ENCODE data around the gene FILIP1L.

Gene FILIP1L

GRCh38 chr3:100001083-100001482, 113.2 kb downstream of the FILIP1L start:
- Histone ChIP-seq H3K36me3 (ENCODE audit: control insufficient read depth in 4 of 4, insufficient read depth in 4 of 4, low read length in 3 of 4) (no peaks in the 10 kb centered on the region), H3K27me3 (replicated peaks in 2 of 5; ENCODE audit: control insufficient read depth in 4 of 5, insufficient read depth in 5 of 5, low read length in 4 of 5) (no peaks in the 10 kb centered on the region), H3K4me3 (ENCODE audit: control insufficient read depth in 1 of 7, extremely low read depth in 1 of 7, insufficient read depth in 4 of 7, low read depth in 2 of 7, low read length in 6 of 7) (no peak overlapping the region), H3K4me1 (ENCODE audit: control extremely low read depth in 1 of 4, control insufficient read depth in 4 of 4, insufficient read depth in 4 of 4, low read length in 3 of 4) (no peaks in the 10 kb centered on the region), H3K9me3 (ENCODE audit: control extremely low read depth in 1 of 5, control insufficient read depth in 4 of 5, insufficient read depth in 2 of 5, low read depth in 1 of 5, low read length in 4 of 5) (peaks cover 0 to 2% (median 0%) of the 10 kb centered on the region in 5 experiments), H3K27ac (ENCODE audit: insufficient read depth in 1 of 2, low read depth in 1 of 2, low read length in 2 of 2, poor library complexity in 1 of 2, severe bottlenecking in 2 of 2) (no peak overlapping the region)
- ChIA-PET POLR2A (no interaction called here), CTCF (no interaction called here)
- WGBS (ENCODE audit: insufficient coverage) = 73% methylated on average over 3 of the region's 3 CpGs
- no peak for DNase-seq

DNA sequence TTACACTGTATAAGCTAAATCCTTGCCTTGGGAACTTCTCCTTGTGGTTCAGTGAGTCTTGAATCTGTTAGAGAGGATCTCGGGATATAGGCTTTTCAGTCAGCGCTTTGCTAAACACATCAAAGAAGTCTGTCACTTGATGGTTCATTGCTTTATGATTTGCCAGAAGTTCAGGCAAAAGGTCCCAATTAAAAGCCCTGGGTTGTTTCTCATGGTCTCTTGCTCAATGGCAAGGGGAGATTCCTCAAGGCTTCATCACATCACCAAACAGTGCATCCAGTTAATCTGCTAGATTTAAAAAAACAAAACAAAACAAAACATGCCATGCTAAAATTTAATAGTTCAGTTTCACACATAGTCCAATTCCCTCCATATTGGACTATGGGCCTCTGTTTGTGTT, 114.8 kb downstream of the FILIP1L start:
- POLR2A ChIA-PET = no interaction called here
- no peaks in the 10 kb centered on the region for H3K27me3 ChIP-seq (replicated peaks in 2 of 5; ENCODE audit: control insufficient read depth in 4 of 5, insufficient read depth in 5 of 5, low read length in 4 of 5)
- H3K27ac ChIP-seq (ENCODE audit: insufficient read depth in 1 of 2, low read depth in 1 of 2, low read length in 2 of 2, poor library complexity in 1 of 2, severe bottlenecking in 2 of 2) = no peak overlapping the region
- peaks cover 0 to 2% (median 0%) of the 10 kb centered on the region in 4 experiments for H3K36me3 ChIP-seq (ENCODE audit: control insufficient read depth in 4 of 4, insufficient read depth in 4 of 4, low read length in 3 of 4)
- 100% methylated on average over 2 of the region's 2 CpGs for WGBS (ENCODE audit: insufficient coverage)
- H3K4me1 ChIP-seq (ENCODE audit: control extremely low read depth in 1 of 4, control insufficient read depth in 4 of 4, insufficient read depth in 4 of 4, low read length in 3 of 4) = no peaks in the 10 kb centered on the region
- DNase-seq = no peak
- H3K9me3 ChIP-seq (ENCODE audit: control extremely low read depth in 1 of 5, control insufficient read depth in 4 of 5, insufficient read depth in 2 of 5, low read depth in 1 of 5, low read length in 4 of 5) = peaks cover 0 to 7% (median 6%) of the 10 kb centered on the region in 5 experiments
- CTCF ChIA-PET = interaction anchor here (1.3 kb wide), 1 partner anchor 22 kb away, joined by 4 read pairs; no protein-coding TSS in a partner anchor
- H3K4me3 ChIP-seq (ENCODE audit: control insufficient read depth in 1 of 7, extremely low read depth in 1 of 7, insufficient read depth in 4 of 7, low read depth in 2 of 7, low read length in 6 of 7) = no peak overlapping the region

- CTCF ChIA-PET = interaction anchor here (0.7 kb wide), 1 partner anchor 40 kb away, joined by 3 read pairs; no protein-coding TSS in a partner anchor
- Histone ChIP-seq H3K36me3 (ENCODE audit: control insufficient read depth in 4 of 4, insufficient read depth in 4 of 4, low read length in 3 of 4) (peaks cover 0 to 2% (median 0%) of the 10 kb centered on the region in 4 experiments), H3K4me3 (ENCODE audit: control insufficient read depth in 1 of 7, extremely low read depth in 1 of 7, insufficient read depth in 4 of 7, low read depth in 2 of 7, low read length in 6 of 7) (no peak overlapping the region), H3K27ac (ENCODE audit: insufficient read depth in 1 of 2, low read depth in 1 of 2, low read length in 2 of 2, poor library complexity in 1 of 2, severe bottlenecking in 2 of 2) (no peak overlapping the region), H3K27me3 (replicated peaks in 2 of 5; ENCODE audit: control insufficient read depth in 4 of 5, insufficient read depth in 5 of 5, low read length in 4 of 5) (no peaks in the 10 kb centered on the region), H3K4me1 (ENCODE audit: control extremely low read depth in 1 of 4, control insufficient read depth in 4 of 4, insufficient read depth in 4 of 4, low read length in 3 of 4) (no peaks in the 10 kb centered on the region), H3K9me3 (ENCODE audit: control extremely low read depth in 1 of 5, control insufficient read depth in 4 of 5, insufficient read depth in 2 of 5, low read depth in 1 of 5, low read length in 4 of 5) (peaks cover 0 to 14% (median 7%) of the 10 kb centered on the region in 5 experiments)
- POLR2A ChIA-PET = no interaction called here
- no CpG with 5 or more reads among the region's 2 CpGs for WGBS (ENCODE audit: insufficient coverage)
- DNase-seq = no peak
Measured at GRCh38 chr3:99997293-99997692, 117.0 kb downstream of the FILIP1L start.

- Histone ChIP-seq H3K4me3 (ENCODE audit: control insufficient read depth in 1 of 7, extremely low read depth in 1 of 7, insufficient read depth in 4 of 7, low read depth in 2 of 7, low read length in 6 of 7) (no peak overlapping the region), H3K36me3 (ENCODE audit: control insufficient read depth in 4 of 4, insufficient read depth in 4 of 4, low read length in 3 of 4) (no peaks in the 10 kb centered on the region), H3K27me3 (replicated peaks in 2 of 5; ENCODE audit: control insufficient read depth in 4 of 5, insufficient read depth in 5 of 5, low read length in 4 of 5) (no peaks in the 10 kb centered on the region), H3K27ac (ENCODE audit: insufficient read depth in 1 of 2, low read depth in 1 of 2, low read length in 2 of 2, poor library complexity in 1 of 2, severe bottlenecking in 2 of 2) (no peak overlapping the region), H3K9me3 (ENCODE audit: control extremely low read depth in 1 of 5, control insufficient read depth in 4 of 5, insufficient read depth in 2 of 5, low read depth in 1 of 5, low read length in 4 of 5) (peaks cover 0 to 7% (median under 1%) of the 10 kb centered on the region in 5 experiments), H3K4me1 (ENCODE audit: control extremely low read depth in 1 of 4, control insufficient read depth in 4 of 4, insufficient read depth in 4 of 4, low read length in 3 of 4) (no peaks in the 10 kb centered on the region)
- 88% methylated on average over 1 of the region's 1 CpG for WGBS (ENCODE audit: insufficient coverage)
- POLR2A ChIA-PET = no interaction called here
- no peak for DNase-seq
- CTCF ChIA-PET = no interaction called here
Measured at GRCh38 chr3:99990179-99990578, 124.1 kb downstream of the FILIP1L start.

DNA sequence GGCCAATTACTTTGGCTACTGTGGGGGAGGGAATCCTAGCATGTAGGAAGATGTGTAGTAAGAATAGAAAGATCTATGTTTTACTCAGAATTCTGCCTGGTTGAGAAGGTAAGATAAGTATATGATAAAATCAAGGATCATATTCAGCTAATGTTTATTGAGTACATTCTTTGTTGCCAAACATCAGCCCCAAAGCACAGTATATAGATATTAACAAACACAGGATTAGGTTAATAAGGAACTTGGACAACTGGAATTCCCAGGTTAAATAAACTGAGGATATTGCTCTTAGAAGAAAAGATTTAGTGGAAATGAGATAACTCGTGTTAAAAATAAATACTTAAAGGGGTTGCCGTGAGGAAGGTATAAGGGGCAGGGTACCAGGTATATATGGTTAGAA, 129.6 kb downstream of the FILIP1L start:
- H3K4me1 ChIP-seq (ENCODE audit: control extremely low read depth in 1 of 4, control insufficient read depth in 4 of 4, insufficient read depth in 4 of 4, low read length in 3 of 4) = peaks cover 0 to 5% (median 0%) of the 10 kb centered on the region in 4 experiments
- POLR2A ChIA-PET = no interaction called here
- H3K36me3 ChIP-seq (ENCODE audit: control insufficient read depth in 4 of 4, insufficient read depth in 4 of 4, low read length in 3 of 4) = no peaks in the 10 kb centered on the region
- H3K27ac ChIP-seq (ENCODE audit: insufficient read depth in 1 of 2, low read depth in 1 of 2, low read length in 2 of 2, poor library complexity in 1 of 2, severe bottlenecking in 2 of 2) = no peak overlapping the region
- DNase-seq = no peak
- WGBS (ENCODE audit: insufficient coverage) = no CpG with 5 or more reads among the region's 2 CpGs
- no peaks in the 10 kb centered on the region for H3K9me3 ChIP-seq (ENCODE audit: control extremely low read depth in 1 of 5, control insufficient read depth in 4 of 5, insufficient read depth in 2 of 5, low read depth in 1 of 5, low read length in 4 of 5)
- H3K27me3 ChIP-seq (replicated peaks in 2 of 5; ENCODE audit: control insufficient read depth in 4 of 5, insufficient read depth in 5 of 5, low read length in 4 of 5) = no peaks in the 10 kb centered on the region
- CTCF ChIA-PET = interaction anchor here (1.5 kb wide), 1 partner anchor 39 kb away, joined by 3 read pairs; no protein-coding TSS in a partner anchor
- H3K4me3 ChIP-seq (ENCODE audit: control insufficient read depth in 1 of 7, extremely low read depth in 1 of 7, insufficient read depth in 4 of 7, low read depth in 2 of 7, low read length in 6 of 7) = no peak overlapping the region

DNA sequence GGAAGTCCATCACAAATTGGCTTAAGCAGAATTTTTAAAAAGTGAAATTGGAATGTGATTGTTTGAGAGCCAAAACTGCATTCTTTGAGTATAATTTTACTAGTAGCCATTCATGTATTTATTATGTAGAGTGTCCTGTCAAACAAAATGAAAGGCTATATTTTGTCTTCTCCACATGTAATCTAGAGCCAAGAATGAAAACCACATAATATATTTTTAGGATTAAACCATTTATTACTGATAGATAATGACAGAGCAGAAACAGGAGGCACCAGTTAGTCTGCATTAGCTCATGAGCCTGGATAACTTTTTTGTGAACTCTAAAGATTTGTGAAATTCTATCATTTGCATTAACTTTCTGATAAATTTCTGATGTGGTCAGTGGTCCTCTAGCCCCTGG, 130.2 kb downstream of the FILIP1L start:
- no peaks in the 10 kb centered on the region for H3K27me3 ChIP-seq (replicated peaks in 2 of 5; ENCODE audit: control insufficient read depth in 4 of 5, insufficient read depth in 5 of 5, low read length in 4 of 5)
- no peak for DNase-seq
- H3K36me3 ChIP-seq (ENCODE audit: control insufficient read depth in 4 of 4, insufficient read depth in 4 of 4, low read length in 3 of 4) = no peaks in the 10 kb centered on the region
- H3K9me3 ChIP-seq (ENCODE audit: control extremely low read depth in 1 of 5, control insufficient read depth in 4 of 5, insufficient read depth in 2 of 5, low read depth in 1 of 5, low read length in 4 of 5) = no peaks in the 10 kb centered on the region
- H3K4me3 ChIP-seq (ENCODE audit: control insufficient read depth in 1 of 7, extremely low read depth in 1 of 7, insufficient read depth in 4 of 7, low read depth in 2 of 7, low read length in 6 of 7) = no peak overlapping the region
- H3K4me1 ChIP-seq (ENCODE audit: control extremely low read depth in 1 of 4, control insufficient read depth in 4 of 4, insufficient read depth in 4 of 4, low read length in 3 of 4) = peaks cover 0 to 5% (median 0%) of the 10 kb centered on the region in 4 experiments
- H3K27ac ChIP-seq (ENCODE audit: insufficient read depth in 1 of 2, low read depth in 1 of 2, low read length in 2 of 2, poor library complexity in 1 of 2, severe bottlenecking in 2 of 2) = no peak overlapping the region
- ChIA-PET CTCF (interaction anchor here (1.5 kb wide), 2 partner anchors 14 to 39 kb away, joined by 3 read pairs; no protein-coding TSS in a partner anchor), POLR2A (no interaction called here)

GRCh38 chr3:99982650-99983049, 131.7 kb downstream of the FILIP1L start:
- Histone ChIP-seq H3K36me3 (ENCODE audit: control insufficient read depth in 4 of 4, insufficient read depth in 4 of 4, low read length in 3 of 4) (no peaks in the 10 kb centered on the region), H3K4me3 (ENCODE audit: control insufficient read depth in 1 of 7, extremely low read depth in 1 of 7, insufficient read depth in 4 of 7, low read depth in 2 of 7, low read length in 6 of 7) (no peak overlapping the region), H3K27ac (ENCODE audit: insufficient read depth in 1 of 2, low read depth in 1 of 2, low read length in 2 of 2, poor library complexity in 1 of 2, severe bottlenecking in 2 of 2) (no peak overlapping the region), H3K4me1 (ENCODE audit: control extremely low read depth in 1 of 4, control insufficient read depth in 4 of 4, insufficient read depth in 4 of 4, low read length in 3 of 4) (peaks cover 0 to 5% (median 0%) of the 10 kb centered on the region in 4 experiments), H3K9me3 (ENCODE audit: control extremely low read depth in 1 of 5, control insufficient read depth in 4 of 5, insufficient read depth in 2 of 5, low read depth in 1 of 5, low read length in 4 of 5) (peaks cover 0 to 3% (median 0%) of the 10 kb centered on the region in 5 experiments), H3K27me3 (replicated peaks in 2 of 5; ENCODE audit: control insufficient read depth in 4 of 5, insufficient read depth in 5 of 5, low read length in 4 of 5) (no peaks in the 10 kb centered on the region)
- CTCF ChIA-PET = interaction anchor here (1.5 kb wide), 1 partner anchor 16 kb away, joined by 3 read pairs; no protein-coding TSS in a partner anchor
- peak in 1 of 3 donors; percentile 6 for DNase-seq
- POLR2A ChIA-PET = no interaction called here
- no CpG with 5 or more reads among the region's 2 CpGs for WGBS (ENCODE audit: insufficient coverage)

All from common myeloid progenitor, CD34-positive (primary cell).